Mesenchymal stem cell (in vitro differentiated cells and primary cell): ENCODE data around the gene SMYD2.

Source experiments
- DNase-seq: peaks from one replicate; pipeline ENCODE4 v3.0.0-alpha.2; 2013
- H2AFZ ChIP-seq: one replicate; pipeline ENCODE4 v1.6.1; 2013; ENCODE audit warnings: low read depth, mild to moderate bottlenecking, control low read depth, inconsistent platforms, low read length, moderate library complexity
- H2AK5ac ChIP-seq: 2 replicates; pipeline ENCODE4 v1.6.1; 2013; ENCODE audit warnings: low read length, moderate library complexity, mild to moderate bottlenecking, inconsistent platforms; ENCODE audit not compliant: severe bottlenecking
- H2BK120ac ChIP-seq: one replicate; pipeline ENCODE4 v1.6.1; 2013; ENCODE audit warnings: low read depth, mild to moderate bottlenecking, inconsistent platforms, low read length, moderate library complexity
- H2BK12ac ChIP-seq, 2 experiments: one replicate each; pipeline ENCODE4 v1.6.1; 2013; ENCODE audit warnings: inconsistent platforms in 2 of 2, low read length in 2 of 2, mild to moderate bottlenecking in 2 of 2, moderate library complexity in 2 of 2, control low read depth in 1 of 2
- H2BK15ac ChIP-seq: one replicate; pipeline ENCODE4 v1.6.1; 2013; ENCODE audit warnings: mild to moderate bottlenecking, low read depth, inconsistent platforms; ENCODE audit not compliant: poor library complexity, severe bottlenecking
- H2BK5ac ChIP-seq: 2 replicates; pipeline ENCODE4 v1.6.1; 2013; ENCODE audit warnings: low read depth, mild to moderate bottlenecking, low read length, control low read depth, inconsistent platforms; ENCODE audit not compliant: poor library complexity, severe bottlenecking
- H3K14ac ChIP-seq, 2 experiments: one replicate each; pipeline ENCODE4 v1.6.1; 2013; ENCODE audit warnings: inconsistent platforms in 2 of 2, low read length in 2 of 2, control low read depth in 1 of 2, mild to moderate bottlenecking in 1 of 2, moderate library complexity in 1 of 2
- H3K18ac ChIP-seq, 2 experiments: one replicate each; pipeline ENCODE4 v1.6.1; 2013; ENCODE audit warnings: inconsistent platforms in 2 of 2, low read length in 2 of 2, control low read depth in 1 of 2, low read depth in 1 of 2, mild to moderate bottlenecking in 1 of 2
- H3K23ac ChIP-seq, 2 experiments: one replicate each; pipeline ENCODE4 v1.6.1; 2013; ENCODE audit warnings: inconsistent platforms in 2 of 2, low read length in 2 of 2, mild to moderate bottlenecking in 2 of 2, moderate library complexity in 2 of 2, control low read depth in 1 of 2
- H3K27ac ChIP-seq: 2 replicates; pipeline ENCODE4 v1.5.1; 2013; ENCODE audit warnings: mild to moderate bottlenecking, moderate library complexity, low read length, control low read depth, inconsistent platforms; ENCODE audit not compliant: poor library complexity, severe bottlenecking
- H3K27me3 ChIP-seq, 2 experiments: 2 replicates each; pipeline versions ENCODE4 v1.6.1 to v1.7.0; 2013; ENCODE audit warnings: low read length in 2 of 2, mild to moderate bottlenecking in 2 of 2, moderate library complexity in 2 of 2, control low read depth in 1 of 2, inconsistent platforms in 1 of 2; ENCODE audit not compliant: control insufficient read depth in 1 of 2, insufficient read depth in 1 of 2
- H3K36me3 ChIP-seq, 2 experiments: 2 replicates each; pipeline versions ENCODE4 v1.6.1 to v1.7.0; 2013; ENCODE audit warnings: low read length in 2 of 2, control low read depth in 1 of 2, inconsistent platforms in 1 of 2, low read depth in 1 of 2, mild to moderate bottlenecking in 1 of 2; ENCODE audit not compliant: insufficient read depth in 2 of 2, control insufficient read depth in 1 of 2
- H3K4ac ChIP-seq, 2 experiments: one replicate each; pipeline ENCODE4 v1.6.1; 2013; ENCODE audit warnings: inconsistent platforms in 2 of 2, low read length in 2 of 2, mild to moderate bottlenecking in 2 of 2, moderate library complexity in 2 of 2, control low read depth in 1 of 2, low read depth in 1 of 2
- H3K4me1 ChIP-seq: 2 replicates; pipeline ENCODE4 v1.6.1; 2013; ENCODE audit warnings: low read depth, low read length, control low read depth; ENCODE audit not compliant: control insufficient read depth, insufficient read depth
- H3K4me2 ChIP-seq: 2 replicates; pipeline ENCODE4 v1.6.1; 2013; ENCODE audit warnings: low read length, mild to moderate bottlenecking, inconsistent platforms; ENCODE audit not compliant: poor library complexity, severe bottlenecking
- H3K4me3 ChIP-seq, 2 experiments: 2 replicates each; pipeline versions ENCODE4 v1.5.1 to v1.7.0; 2013; ENCODE audit warnings: low read length in 2 of 2, mild to moderate bottlenecking in 2 of 2, control low read depth in 1 of 2, low read depth in 1 of 2; ENCODE audit not compliant: insufficient read depth in 1 of 2
- H3K79me1 ChIP-seq: replicated peaks from 2 replicates; pipeline ENCODE4 v1.6.1; 2013; ENCODE audit warnings: mild to moderate bottlenecking, control low read depth, low read length, inconsistent platforms; ENCODE audit not compliant: poor library complexity, severe bottlenecking
- H3K9ac ChIP-seq: 2 replicates; pipeline ENCODE4 v1.7.0; 2013; ENCODE audit warnings: mild to moderate bottlenecking, low read length, moderate library complexity
- H3K9me3 ChIP-seq: 2 replicates; pipeline ENCODE4 v1.7.0; 2013; ENCODE audit warnings: mild to moderate bottlenecking, low read length; ENCODE audit not compliant: control insufficient read depth
- H4K8ac ChIP-seq: one replicate; pipeline ENCODE4 v1.6.1; 2013; ENCODE audit warnings: inconsistent platforms, mild to moderate bottlenecking, low read length, moderate library complexity
- H4K91ac ChIP-seq: one replicate; pipeline ENCODE4 v1.6.1; 2013; ENCODE audit warnings: mild to moderate bottlenecking, low read length, inconsistent platforms
- WGBS: methylation state at CpG from one replicate; pipeline ENCODE4 v1.1.7; 2013; ENCODE audit warnings: mixed read lengths; 5-methylcytosine and 5-hydroxymethylcytosine counted together

Gene SMYD2

GRCh38 chr1:214314178-214314843, 33.4 kb downstream of the SMYD2 start:
- no peak overlapping the region for H2BK120ac ChIP-seq
- no peaks in the 10 kb centered on the region for H3K27me3 ChIP-seq
- H3K27ac ChIP-seq = no peak overlapping the region
- no peaks in the 10 kb centered on the region for H3K9me3 ChIP-seq
- H3K23ac ChIP-seq = no peak overlapping the region
- no peak overlapping the region for H3K4me3 ChIP-seq
- H3K4ac ChIP-seq = no peak overlapping the region
- H4K91ac ChIP-seq = no peak overlapping the region
- H3K9ac ChIP-seq = no peak overlapping the region
- 98% methylated on average over 4 of the region's 5 CpGs for WGBS
- H3K14ac ChIP-seq = no peak overlapping the region
- H3K4me1 ChIP-seq = peaks cover 9% of the 10 kb centered on the region
- H2BK15ac ChIP-seq = no peak overlapping the region
- no peak overlapping the region for H2AFZ ChIP-seq
- peaks cover 0 to 5% of the 10 kb centered on the region in 2 experiments for H3K36me3 ChIP-seq
- H3K18ac ChIP-seq = no peak overlapping the region
- H3K4me2 ChIP-seq = no peak overlapping the region
- no peak overlapping the region for H2BK5ac ChIP-seq
- H4K8ac ChIP-seq = no peak overlapping the region
- no peak overlapping the region for H2BK12ac ChIP-seq
- no peak overlapping the region for H2AK5ac ChIP-seq
- no peak for DNase-seq
- H3K79me1 ChIP-seq = peaks cover 17% of the 10 kb centered on the region

- Histone ChIP-seq H3K27me3 (no peaks in the 10 kb centered on the region), H2BK15ac (no peak overlapping the region), H3K23ac (no peak overlapping the region)
These were observed 35.6 kb downstream of the SMYD2 start for GRCh38 chr1:214316593-214316992.

GRCh38 chr1:214317300-214317699, 36.3 kb downstream of the SMYD2 start:
- Histone ChIP-seq H3K4me2 (no peak overlapping the region), H2AK5ac (peak overlapping the region; percentile 93), H3K18ac (no peak overlapping the region), H3K36me3 (peaks cover 0 to 5% of the 10 kb centered on the region in 2 experiments), H2AFZ (no peak overlapping the region), H3K79me1 (peaks cover 9% of the 10 kb centered on the region), H3K9me3 (no peaks in the 10 kb centered on the region), H2BK5ac (no peak overlapping the region), H3K27me3 (no peaks in the 10 kb centered on the region), H3K27ac (peak overlapping the region; percentile 64), H2BK12ac (no peak overlapping the region), H3K23ac (no peak overlapping the region), H2BK15ac (no peak overlapping the region), H4K8ac (no peak overlapping the region), H3K4me1 (peaks cover 12% of the 10 kb centered on the region), H3K9ac (peak overlapping the region; percentile 87), H2BK120ac (no peak overlapping the region), H3K4ac (no peak overlapping the region), H3K14ac (no peak overlapping the region), H4K91ac (no peak overlapping the region), H3K4me3 (no peak overlapping the region)
- no peak for DNase-seq
- WGBS = 63% methylated on average over 4 of the region's 4 CpGs

More at GRCh38 chr1:214316593-214316992, 35.6 kb downstream of the SMYD2 start:
- Histone ChIP-seq H3K14ac (no peak overlapping the region), H3K4ac (peak overlapping the region in 1 of 2 experiments; percentile 8), H3K27ac (peak overlapping the region; percentile 67), H2AK5ac (no peak overlapping the region), H3K4me3 (no peak overlapping the region), H2BK120ac (no peak overlapping the region), H2AFZ (no peak overlapping the region), H3K79me1 (peaks cover 14% of the 10 kb centered on the region), H4K91ac (no peak overlapping the region), H3K4me2 (no peak overlapping the region), H3K4me1 (peaks cover 12% of the 10 kb centered on the region), H3K18ac (no peak overlapping the region), H4K8ac (no peak overlapping the region), H3K9me3 (no peaks in the 10 kb centered on the region), H2BK12ac (no peak overlapping the region), H2BK5ac (no peak overlapping the region), H3K36me3 (peaks cover 0 to 5% of the 10 kb centered on the region in 2 experiments), H3K9ac (no peak overlapping the region)
- no peak for DNase-seq
- WGBS = 80% methylated on average over 5 of the region's 5 CpGs

- DNase-seq = no peak
- Histone ChIP-seq H2BK12ac (no peak overlapping the region), H2AK5ac (peak overlapping the region; percentile 94), H3K14ac (no peak overlapping the region), H2BK15ac (no peak overlapping the region), H3K79me1 (peaks cover 5% of the 10 kb centered on the region), H2BK120ac (no peak overlapping the region), H3K4me2 (no peak overlapping the region), H3K23ac (no peak overlapping the region), H3K27me3 (no peaks in the 10 kb centered on the region), H3K36me3 (peaks cover 0 to 1% of the 10 kb centered on the region in 2 experiments), H3K4me1 (peaks cover 11% of the 10 kb centered on the region), H3K4me3 (peak overlapping the region in 1 of 2 experiments; percentile 70), H2BK5ac (peak overlapping the region; percentile 26), H3K9ac (peak overlapping the region; percentile 87), H4K91ac (no peak overlapping the region), H3K4ac (no peak overlapping the region), H3K27ac (peak overlapping the region; percentile 60), H4K8ac (no peak overlapping the region), H2AFZ (no peak overlapping the region), H3K18ac (no peak overlapping the region), H3K9me3 (no peaks in the 10 kb centered on the region)
- 86% methylated on average over 5 of the region's 5 CpGs for WGBS
These were observed 36.8 kb downstream of the SMYD2 start for GRCh38 chr1:214317734-214318133.
